Stimulated activated naive CD8-positive, alpha-beta T cell treated with anti-CD3 and anti-CD28 coated beads, Interleukin-15, Interleukin-2, amounts not matched to agents 100 ng/mL and 50 ng/mL, for 24 hours (primary cell): ENCODE data around the gene IMMP1L.
A peak's percentile ranks its signal among the peaks of the same experiment; 100 is the strongest.
"Not testable (repeated sequence)": the region's sequence is repeated elsewhere in the genome, so short reads cannot be mapped to it uniquely, and the experiment has no call there.

Experiments
- H3K27ac Mint-ChIP-seq: one replicate; pipeline ENCODE4 v1.8.0; 2021; ENCODE audit warnings: mild to moderate bottlenecking, mixed read lengths
- H3K27me3 Mint-ChIP-seq: one replicate; pipeline ENCODE4 v1.8.0; 2021; ENCODE audit warnings: mixed read lengths
- H3K36me3 Mint-ChIP-seq: one replicate; pipeline ENCODE4 v1.8.0; 2021; ENCODE audit warnings: low read depth, mixed read lengths
- H3K4me1 Mint-ChIP-seq: one replicate; pipeline ENCODE4 v1.8.0; 2021; ENCODE audit warnings: low read depth, mixed read lengths
- H3K4me3 Mint-ChIP-seq: one replicate; pipeline ENCODE4 v1.8.0; 2021; ENCODE audit warnings: mild to moderate bottlenecking, mixed read lengths
- H3K9me3 Mint-ChIP-seq: one replicate; pipeline ENCODE4 v1.8.0; 2021; ENCODE audit warnings: mixed read lengths

The IMMP1L gene, protein sequence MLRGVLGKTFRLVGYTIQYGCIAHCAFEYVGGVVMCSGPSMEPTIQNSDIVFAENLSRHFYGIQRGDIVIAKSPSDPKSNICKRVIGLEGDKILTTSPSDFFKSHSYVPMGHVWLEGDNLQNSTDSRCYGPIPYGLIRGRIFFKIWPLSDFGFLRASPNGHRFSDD

DNA sequence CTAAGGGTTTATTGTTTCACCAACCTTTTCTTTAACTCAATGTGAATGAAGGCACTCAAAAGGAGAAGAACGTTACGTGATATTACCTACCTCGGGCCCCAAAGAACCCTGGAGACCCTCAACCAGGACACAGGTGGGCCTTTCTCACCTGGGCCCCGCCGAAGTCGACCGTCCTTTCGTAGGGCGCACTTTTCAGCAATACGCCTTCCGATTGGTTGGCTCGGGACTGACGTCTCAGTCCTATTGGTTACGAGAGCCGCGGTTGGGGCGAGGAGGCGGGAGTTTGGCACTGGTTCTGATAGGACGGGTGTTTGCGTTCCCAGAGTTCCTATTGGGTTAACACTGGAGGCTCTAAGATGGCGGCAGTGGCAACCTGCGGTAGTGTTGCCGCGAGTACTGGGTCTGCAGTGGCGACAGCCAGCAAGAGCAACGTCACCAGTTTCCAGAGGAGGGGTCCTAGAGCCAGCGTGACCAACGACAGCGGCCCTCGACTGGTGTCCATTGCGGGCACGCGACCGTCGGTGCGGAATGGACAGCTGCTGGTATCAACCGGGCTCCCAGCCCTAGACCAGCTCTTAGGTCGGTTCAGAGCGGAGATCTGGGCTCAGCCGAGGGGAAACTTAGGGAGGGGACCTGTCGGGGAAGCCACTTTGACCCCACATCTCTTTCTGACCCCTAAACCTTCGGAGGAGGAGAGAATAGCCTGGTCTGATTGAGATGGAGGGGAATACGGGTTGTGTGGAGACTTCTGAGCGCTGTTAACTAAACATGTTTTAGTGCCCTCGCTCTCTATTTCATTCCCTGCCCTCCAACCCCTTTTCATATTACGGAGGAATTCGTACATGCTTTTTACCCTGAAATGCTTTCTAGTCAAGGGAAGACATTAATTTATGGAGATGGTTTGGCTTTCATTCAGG lies at the start of gene IMMP1L, which contains the start of gene ELP4:
TSS of gene IMMP1L (minus strand) at position 194 of the 917 bp plus-strand sequence. CDS start 46,346 bp downstream, outside the sequence.
TSS of gene ELP4 (plus strand) at position 339 of the 917 bp plus-strand sequence. CDS start at position 357, 18 bp downstream.
- Mint-ChIP-seq H3K36me3 (peaks cover 13% of the 10 kb centered on the region), H3K27ac (peak within 1 kb of the TSS; percentile 94), H3K9me3 (no peaks in the 10 kb centered on the region), H3K27me3 (no peaks in the 10 kb centered on the region), H3K4me1 (peaks cover 39% of the 10 kb centered on the region), H3K4me3 (peak within 1 kb of the TSS; percentile 99)

DNA sequence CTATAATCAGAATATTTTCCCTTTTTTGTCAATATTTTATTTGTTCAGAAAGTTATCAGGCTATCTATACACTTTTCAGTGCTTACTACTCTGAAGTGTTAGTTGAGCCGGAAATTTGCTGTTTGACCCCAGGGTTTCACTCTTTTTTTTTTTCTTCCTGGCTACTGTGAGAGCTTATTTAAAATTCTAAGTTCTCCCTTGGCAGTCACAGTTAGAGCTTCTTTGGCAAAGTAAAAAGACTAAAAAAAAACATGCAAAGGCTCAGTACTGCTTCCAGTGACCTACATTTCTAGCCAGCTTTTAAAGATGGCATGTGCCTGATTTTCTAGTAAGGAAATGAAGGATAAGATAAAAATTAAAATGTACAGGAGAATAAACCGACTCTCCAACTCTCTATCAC lies 48.6 kb upstream of the IMMP1L start:
- H3K9me3 Mint-ChIP-seq, result no peaks in the 10 kb centered on the region
- H3K4me1 Mint-ChIP-seq, result no peaks in the 10 kb centered on the region
- H3K36me3 Mint-ChIP-seq, result peaks cover 2% of the 10 kb centered on the region
- H3K27ac Mint-ChIP-seq, result no peak overlapping the region
- no peaks in the 10 kb centered on the region for H3K27me3 Mint-ChIP-seq
- H3K4me3 Mint-ChIP-seq, result no peak overlapping the region

DNA sequence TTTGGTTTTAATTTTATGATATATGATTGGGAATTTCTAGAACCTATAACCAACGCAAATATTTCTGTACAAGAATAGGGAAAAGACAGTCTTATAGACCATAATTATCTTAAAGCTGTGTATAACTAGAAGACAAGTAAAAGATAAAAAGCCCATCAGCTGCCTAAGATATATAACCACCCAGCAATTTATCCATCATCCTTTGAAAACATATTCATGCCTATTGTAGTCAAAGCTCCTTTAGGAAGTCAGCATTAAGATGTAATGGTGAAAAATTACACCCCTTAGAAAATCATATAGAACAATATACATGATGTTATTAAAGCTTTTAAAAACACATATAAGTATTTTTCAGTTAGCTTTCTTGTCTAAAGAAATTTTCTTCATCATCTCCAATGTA lies 46.5 kb upstream of the IMMP1L start:
- Mint-ChIP-seq H3K36me3 (no peaks in the 10 kb centered on the region), H3K9me3 (no peaks in the 10 kb centered on the region), H3K27me3 (no peaks in the 10 kb centered on the region), H3K4me1 (no peaks in the 10 kb centered on the region), H3K4me3 (no peak overlapping the region), H3K27ac (no peak overlapping the region)

DNA sequence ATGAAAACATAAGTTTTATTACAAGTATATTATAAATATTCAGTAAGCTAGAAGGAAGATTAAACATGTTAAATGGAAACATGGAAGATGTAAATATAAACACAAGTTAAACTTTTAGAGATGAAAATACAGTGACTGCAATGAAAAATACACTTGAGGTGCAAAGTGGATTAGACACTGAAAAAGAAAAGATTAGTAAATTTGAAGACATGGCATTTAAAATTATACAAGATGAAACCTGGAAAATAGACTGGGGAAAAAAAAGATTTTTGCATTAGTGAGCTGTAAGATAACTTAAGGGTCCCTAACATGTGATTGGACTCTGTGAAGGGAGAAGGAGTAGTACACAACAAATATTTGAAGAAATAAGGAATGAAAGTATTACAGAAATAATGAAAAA lies 33.4 kb upstream of the IMMP1L start:
- Mint-ChIP-seq H3K27me3 (no peaks in the 10 kb centered on the region), H3K4me3 (no peak overlapping the region), H3K9me3 (peaks cover 6% of the 10 kb centered on the region), H3K4me1 (no peaks in the 10 kb centered on the region), H3K36me3 (peaks cover 45% of the 10 kb centered on the region), H3K27ac (no peak overlapping the region)

DNA sequence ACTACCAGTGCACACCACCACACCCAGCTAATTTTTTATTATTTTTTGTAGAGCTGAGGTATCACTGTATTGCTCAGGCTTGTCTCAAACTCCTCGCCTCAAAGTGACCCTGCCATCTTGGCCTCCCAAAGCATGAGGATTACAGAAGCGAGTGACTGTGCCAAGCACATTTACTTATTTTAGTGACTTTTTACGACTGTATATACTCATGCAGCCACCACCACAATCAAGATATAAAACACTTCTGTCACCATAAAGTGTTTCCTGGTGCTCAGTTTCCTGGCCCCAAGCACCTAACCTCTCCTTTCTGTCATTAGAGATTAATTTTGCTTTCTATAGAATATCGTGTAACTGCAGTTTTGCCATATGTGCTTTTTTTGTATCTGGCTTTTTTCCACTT lies 26.1 kb upstream of the IMMP1L start:
- H3K4me3 Mint-ChIP-seq, result no peak overlapping the region
- H3K27me3 Mint-ChIP-seq, result no peaks in the 10 kb centered on the region
- H3K9me3 Mint-ChIP-seq, result no peaks in the 10 kb centered on the region
- no peaks in the 10 kb centered on the region for H3K4me1 Mint-ChIP-seq
- H3K36me3 Mint-ChIP-seq, result peaks cover 20% of the 10 kb centered on the region
- H3K27ac Mint-ChIP-seq, result no peak overlapping the region

DNA sequence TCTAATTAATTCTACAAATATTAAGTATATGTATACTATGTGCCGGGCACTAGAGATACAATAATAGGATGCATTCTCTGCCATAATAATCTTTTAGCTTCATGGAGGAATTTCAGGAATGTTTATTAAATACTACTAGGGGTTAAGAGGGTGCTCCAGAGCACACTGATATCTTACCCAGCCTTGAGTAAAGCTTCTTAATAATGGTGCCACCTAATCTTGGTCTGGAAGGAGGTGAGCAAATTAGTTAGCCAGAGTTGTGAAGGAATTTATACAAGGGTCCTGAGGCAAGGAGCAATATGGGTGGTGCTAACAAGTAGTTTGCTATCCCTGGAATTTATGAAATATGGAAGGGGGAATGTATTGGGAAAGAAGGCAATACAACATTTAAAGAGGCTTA lies 21.9 kb upstream of the IMMP1L start:
- Mint-ChIP-seq H3K4me3 (no peak overlapping the region), H3K36me3 (peaks cover 4% of the 10 kb centered on the region), H3K9me3 (no peaks in the 10 kb centered on the region), H3K4me1 (no peaks in the 10 kb centered on the region), H3K27me3 (no peaks in the 10 kb centered on the region), H3K27ac (no peak overlapping the region)

DNA sequence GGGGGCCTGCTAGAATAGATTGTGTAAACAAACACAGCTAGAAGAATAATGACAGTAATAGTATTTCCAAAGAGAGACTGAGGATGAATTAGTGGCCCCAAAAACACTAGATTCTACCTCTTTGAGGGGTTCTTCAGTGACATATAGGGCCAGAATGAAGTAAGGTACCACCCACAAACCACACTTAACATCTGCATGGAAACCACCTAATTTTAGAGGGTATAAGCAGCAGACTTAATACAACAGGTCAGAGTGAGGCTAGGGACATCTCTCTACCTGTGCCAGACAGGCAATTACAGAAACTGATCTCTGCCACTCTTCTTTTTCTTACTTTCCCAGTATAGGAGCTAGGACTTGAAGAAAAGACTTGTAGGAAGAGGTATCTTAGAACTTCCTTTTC lies 20.3 kb upstream of the IMMP1L start:
- no peak overlapping the region for H3K4me3 Mint-ChIP-seq
- peaks cover 4% of the 10 kb centered on the region for H3K36me3 Mint-ChIP-seq
- H3K9me3 Mint-ChIP-seq, result no peaks in the 10 kb centered on the region
- H3K4me1 Mint-ChIP-seq, result no peaks in the 10 kb centered on the region
- H3K27ac Mint-ChIP-seq, result no peak overlapping the region
- no peaks in the 10 kb centered on the region for H3K27me3 Mint-ChIP-seq

DNA sequence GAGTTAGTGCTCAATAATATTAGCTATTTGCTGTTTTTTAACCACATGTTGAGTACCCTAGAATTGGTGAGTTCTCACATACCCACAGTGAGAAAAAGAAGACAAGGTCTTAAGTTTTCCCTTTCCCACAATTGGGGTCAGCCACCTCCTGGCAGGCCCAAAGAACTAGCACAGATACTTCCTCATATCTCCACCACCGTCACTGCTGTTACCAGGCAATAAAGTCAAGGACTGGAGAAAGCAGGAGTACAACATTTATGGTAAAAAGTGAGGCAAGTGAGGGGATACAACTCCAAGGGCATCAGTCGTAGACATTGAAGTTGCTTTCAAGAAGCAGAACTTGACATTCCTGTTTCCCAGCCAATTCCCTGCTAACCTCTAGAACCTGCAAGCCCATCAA lies 19.8 kb upstream of the IMMP1L start:
- Mint-ChIP-seq H3K9me3 (no peaks in the 10 kb centered on the region), H3K4me3 (no peak overlapping the region), H3K27me3 (no peaks in the 10 kb centered on the region), H3K36me3 (peaks cover 4% of the 10 kb centered on the region), H3K4me1 (no peaks in the 10 kb centered on the region), H3K27ac (no peak overlapping the region)

DNA sequence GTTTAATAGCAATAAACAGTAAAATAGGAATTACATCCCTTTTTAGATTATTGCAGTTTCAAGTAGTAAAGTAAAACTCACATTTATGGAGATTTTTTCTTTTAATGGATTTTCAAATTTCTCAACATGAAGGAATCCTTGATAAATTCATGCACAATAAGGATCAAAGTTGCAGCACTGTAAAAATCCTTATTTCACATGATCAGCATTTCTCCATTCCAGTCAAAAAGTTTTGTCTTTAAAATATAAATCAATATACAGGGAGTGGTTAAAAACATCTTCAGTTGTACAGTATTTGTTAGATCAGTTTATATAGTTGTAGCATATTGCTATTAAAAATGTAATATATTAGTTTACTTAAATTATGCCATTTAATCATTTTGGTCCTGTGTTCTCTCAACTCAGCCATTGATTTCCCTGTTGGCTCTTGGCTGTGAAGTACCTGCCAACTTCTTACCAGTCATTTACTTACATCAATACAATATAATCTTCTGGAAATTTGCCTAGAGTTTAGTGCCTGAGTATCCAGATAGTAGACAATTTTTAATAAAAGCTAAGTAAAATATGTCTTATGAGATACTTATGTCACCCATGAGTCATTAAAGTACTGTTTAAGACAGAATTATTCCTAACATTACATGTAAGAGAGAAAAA lies 12.2 kb upstream of the IMMP1L start:
- H3K9me3 Mint-ChIP-seq, result no peaks in the 10 kb centered on the region
- H3K4me1 Mint-ChIP-seq, result no peaks in the 10 kb centered on the region
- H3K36me3 Mint-ChIP-seq, result no peaks in the 10 kb centered on the region
- no peak overlapping the region for H3K4me3 Mint-ChIP-seq
- no peaks in the 10 kb centered on the region for H3K27me3 Mint-ChIP-seq
- no peak overlapping the region for H3K27ac Mint-ChIP-seq

DNA sequence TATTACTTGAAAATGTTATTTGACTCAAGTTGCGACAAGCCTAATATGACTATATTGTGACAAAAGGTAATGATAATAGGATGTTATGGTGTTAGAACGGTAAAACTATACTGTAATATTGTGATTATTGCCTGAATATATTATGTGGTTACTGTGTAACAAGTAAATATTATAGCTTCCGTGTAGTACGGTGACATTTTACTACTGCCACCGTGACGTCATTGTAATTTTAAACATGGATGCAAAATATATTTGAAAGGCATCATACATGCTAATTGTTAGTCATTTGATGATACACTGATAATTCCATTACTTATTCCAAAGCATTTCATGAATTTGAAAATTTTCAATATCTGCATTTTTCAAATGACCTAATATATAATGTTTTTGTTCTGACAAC lies 2.7 kb upstream of the IMMP1L start:
- no peaks in the 10 kb centered on the region for H3K9me3 Mint-ChIP-seq
- no peak overlapping the region for H3K4me3 Mint-ChIP-seq
- no peaks in the 10 kb centered on the region for H3K27me3 Mint-ChIP-seq
- no peaks in the 10 kb centered on the region for H3K36me3 Mint-ChIP-seq
- H3K4me1 Mint-ChIP-seq, result peaks cover 31% of the 10 kb centered on the region
- no peak overlapping the region for H3K27ac Mint-ChIP-seq

DNA sequence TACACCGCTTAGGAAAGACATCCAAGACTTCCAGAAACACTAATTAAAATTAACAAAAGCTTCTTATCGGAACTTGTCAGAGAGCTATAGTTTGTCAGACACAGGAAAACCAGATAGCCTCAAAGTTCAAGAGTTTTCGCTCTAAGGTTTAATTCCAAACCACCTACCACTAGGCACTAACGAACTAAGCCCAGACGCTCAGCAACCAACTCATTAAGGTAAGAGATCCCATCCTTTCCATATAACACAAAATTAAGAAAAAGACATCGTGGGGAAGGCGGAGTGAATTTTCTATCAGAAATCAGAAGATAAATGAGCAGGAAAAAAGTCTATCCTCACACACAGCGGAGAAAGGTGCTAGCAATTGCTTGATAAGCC lies 382 bp downstream of the IMMP1L start:
- H3K27ac Mint-ChIP-seq, result peak overlapping the region; percentile 94
- H3K27me3 Mint-ChIP-seq, result no peaks in the 10 kb centered on the region
- peak overlapping the region; percentile 99 for H3K4me3 Mint-ChIP-seq
- peaks cover 19% of the 10 kb centered on the region for H3K36me3 Mint-ChIP-seq
- H3K9me3 Mint-ChIP-seq, result no peaks in the 10 kb centered on the region
- H3K4me1 Mint-ChIP-seq, result peaks cover 39% of the 10 kb centered on the region

DNA sequence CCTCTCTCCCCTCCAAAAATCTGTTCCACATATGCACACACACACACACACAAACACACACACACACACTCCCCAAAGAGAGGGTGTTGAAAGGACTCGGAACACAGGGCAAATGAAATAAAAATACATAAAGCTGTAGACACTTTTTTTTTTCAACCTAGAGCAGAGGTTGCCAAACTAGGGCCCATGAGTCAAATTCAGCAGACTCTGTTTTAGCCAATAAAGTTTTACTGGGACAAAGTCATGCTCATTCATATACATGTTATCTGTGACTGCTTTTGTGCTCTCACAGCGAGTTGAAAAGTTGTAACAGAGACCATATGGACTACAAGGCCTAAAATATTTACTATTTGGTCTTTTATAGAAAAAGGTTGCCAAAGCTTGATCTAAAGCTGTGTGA lies 8.9 kb downstream of the IMMP1L start:
- no peak overlapping the region for H3K4me3 Mint-ChIP-seq
- peaks cover 43% of the 10 kb centered on the region for H3K36me3 Mint-ChIP-seq
- H3K27me3 Mint-ChIP-seq, result no peaks in the 10 kb centered on the region
- H3K9me3 Mint-ChIP-seq, result peaks cover under 1% of the 10 kb centered on the region
- peaks cover 8% of the 10 kb centered on the region for H3K4me1 Mint-ChIP-seq
- no peak overlapping the region for H3K27ac Mint-ChIP-seq

DNA sequence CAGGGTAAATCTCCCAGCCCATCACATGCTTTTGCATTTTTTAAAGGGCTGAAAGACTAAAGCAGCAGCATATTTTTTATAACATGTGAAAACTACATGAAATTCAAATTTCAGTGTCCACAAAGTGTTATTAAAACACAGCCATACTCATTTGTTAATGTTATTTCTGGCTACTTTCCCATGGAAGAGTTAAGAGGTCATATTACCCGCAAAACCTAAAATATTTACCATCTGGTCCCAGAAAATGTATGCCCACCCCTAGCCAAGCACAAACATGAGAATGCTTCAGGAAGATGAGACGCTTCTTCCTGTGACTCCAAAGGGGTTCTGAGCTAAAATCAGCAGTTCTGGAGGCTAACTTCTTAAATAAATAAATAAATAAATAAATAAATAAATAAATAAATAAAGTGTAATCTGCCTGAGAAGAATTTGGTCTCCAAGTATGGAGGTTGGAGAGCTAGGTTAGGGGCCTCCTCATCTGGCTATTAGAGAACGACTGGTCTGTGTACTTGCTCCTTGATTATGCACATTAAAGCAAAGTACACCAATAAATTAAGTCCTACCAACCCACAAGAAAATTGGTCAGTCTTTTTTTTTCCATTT lies 9.7 kb downstream of the IMMP1L start:
- Mint-ChIP-seq H3K4me3 (no peak overlapping the region), H3K27ac (no peak overlapping the region), H3K36me3 (peaks cover 44% of the 10 kb centered on the region), H3K27me3 (no peaks in the 10 kb centered on the region), H3K9me3 (peaks cover 9% of the 10 kb centered on the region), H3K4me1 (peaks cover 8% of the 10 kb centered on the region)

DNA sequence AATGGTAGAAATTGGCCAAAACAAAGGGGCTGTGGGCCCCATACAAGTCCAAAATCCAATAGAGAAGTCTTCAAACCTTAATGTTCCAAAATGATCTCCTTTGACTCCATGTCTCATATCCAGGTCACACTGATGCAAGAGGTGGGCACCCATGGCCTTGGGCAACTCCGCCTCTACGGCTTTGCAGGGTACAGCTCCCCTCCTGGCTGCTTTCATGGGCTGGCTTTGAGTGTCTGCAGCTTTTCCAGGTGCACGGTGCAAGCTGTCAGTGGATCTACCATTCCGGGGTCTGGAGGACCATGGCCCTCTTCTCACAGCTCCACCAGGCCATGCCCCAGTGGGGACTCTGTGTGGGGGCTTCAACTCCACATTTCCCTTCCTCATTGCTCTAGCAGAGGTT lies 15.7 kb downstream of the IMMP1L start:
- not testable (repeated sequence) for H3K27me3 Mint-ChIP-seq, H3K4me3 Mint-ChIP-seq, H3K27ac Mint-ChIP-seq
- peaks cover 59% of the 10 kb centered on the region for H3K36me3 Mint-ChIP-seq
- H3K4me1 Mint-ChIP-seq, result peaks cover 28% of the 10 kb centered on the region
- peaks cover 23% of the 10 kb centered on the region for H3K9me3 Mint-ChIP-seq

DNA sequence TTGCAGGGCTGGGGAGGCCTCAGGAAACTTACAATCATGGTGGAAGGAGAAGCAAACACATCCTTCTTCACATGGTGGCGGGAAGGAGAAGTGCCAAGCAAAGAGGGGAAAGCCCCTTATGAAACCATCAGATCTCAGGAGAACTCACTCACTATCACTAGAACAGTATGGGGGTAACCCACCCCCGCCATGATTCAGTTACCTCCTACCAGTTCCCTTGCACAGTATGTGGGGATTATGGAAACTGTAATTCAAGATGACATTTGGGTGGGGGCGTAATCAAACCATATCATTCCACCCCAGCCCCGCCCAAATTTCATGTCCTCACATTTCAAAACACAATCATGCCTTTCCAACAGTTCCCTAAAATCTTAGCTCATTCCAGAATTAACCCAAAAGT lies 16.2 kb downstream of the IMMP1L start:
- no peaks in the 10 kb centered on the region for H3K27me3 Mint-ChIP-seq
- no peak overlapping the region for H3K27ac Mint-ChIP-seq
- peaks cover 23% of the 10 kb centered on the region for H3K9me3 Mint-ChIP-seq
- H3K36me3 Mint-ChIP-seq, result peaks cover 54% of the 10 kb centered on the region
- no peak overlapping the region for H3K4me3 Mint-ChIP-seq
- H3K4me1 Mint-ChIP-seq, result peaks cover 28% of the 10 kb centered on the region
